ENCODE results near the gene MEX3C. TPM values are rescaled to one million over a fixed set of nuclear protein-coding genes. Genes with fewer than 3 reads are reported as not detected.

The MEX3C gene
- total and polyA plus RNA-seq, 8 donors: 7.2 to 45.2 (median 16.6) TPM

GRCh38 chr18:51196811-51197660 is 445 bp downstream of the MEX3C start:
- Histone ChIP-seq H3K9me3 (no peaks in the 10 kb centered on the region), H3K4me1 (peaks cover 16 to 38% (median 27%) of the 10 kb centered on the region in 4 donors), H3K27me3 (no peaks in the 10 kb centered on the region), H3K4me3 (peak overlapping the region; percentile 77 to 93 (median 92)), H3K27ac (peak overlapping the region; percentile 96 to 100 (median 98)), H3K36me3 (no peaks in the 10 kb centered on the region)
- TF ChIP-seq POLR2AphosphoS5 (IDR thresholded peaks at IDR 0.05) (peak in 2 of 3 donors; percentile 14 to 54), EP300 (IDR thresholded peaks at IDR 0.05) (no peak)
- peak; percentile 61 to 87 for DNase-seq
- intact Hi-C loops (cut with DNase I; ENCODE audit: low total_unique reads): no loop called here
- WGBS, 5 donors: 0 to 1% (median 0%) methylated on average over 31 to 100 of the region's 102 CpGs

- Histone ChIP-seq H3K9me3 (no peaks in the 10 kb centered on the region), H3K4me3 (peak overlapping the region; percentile 77 to 93 (median 92)), H3K36me3 (no peaks in the 10 kb centered on the region), H3K27me3 (no peaks in the 10 kb centered on the region), H3K4me1 (peaks cover 16 to 46% (median 35%) of the 10 kb centered on the region in 4 donors), H3K27ac (peak overlapping the region; percentile 96 to 100 (median 98))
- DNase-seq: peak; percentile 52 to 67
- intact Hi-C loops (cut with DNase I; ENCODE audit: low total_unique reads): no loop called here
- no peak for TF ChIP-seq POLR2A (IDR thresholded peaks at IDR 0.05)
- no peak for TF ChIP-seq EP300 (IDR thresholded peaks at IDR 0.05)
- TF ChIP-seq, protein P1, sequence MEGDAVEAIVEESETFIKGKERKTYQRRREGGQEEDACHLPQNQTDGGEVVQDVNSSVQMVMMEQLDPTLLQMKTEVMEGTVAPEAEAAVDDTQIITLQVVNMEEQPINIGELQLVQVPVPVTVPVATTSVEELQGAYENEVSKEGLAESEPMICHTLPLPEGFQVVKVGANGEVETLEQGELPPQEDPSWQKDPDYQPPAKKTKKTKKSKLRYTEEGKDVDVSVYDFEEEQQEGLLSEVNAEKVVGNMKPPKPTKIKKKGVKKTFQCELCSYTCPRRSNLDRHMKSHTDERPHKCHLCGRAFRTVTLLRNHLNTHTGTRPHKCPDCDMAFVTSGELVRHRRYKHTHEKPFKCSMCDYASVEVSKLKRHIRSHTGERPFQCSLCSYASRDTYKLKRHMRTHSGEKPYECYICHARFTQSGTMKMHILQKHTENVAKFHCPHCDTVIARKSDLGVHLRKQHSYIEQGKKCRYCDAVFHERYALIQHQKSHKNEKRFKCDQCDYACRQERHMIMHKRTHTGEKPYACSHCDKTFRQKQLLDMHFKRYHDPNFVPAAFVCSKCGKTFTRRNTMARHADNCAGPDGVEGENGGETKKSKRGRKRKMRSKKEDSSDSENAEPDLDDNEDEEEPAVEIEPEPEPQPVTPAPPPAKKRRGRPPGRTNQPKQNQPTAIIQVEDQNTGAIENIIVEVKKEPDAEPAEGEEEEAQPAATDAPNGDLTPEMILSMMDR (IDR thresholded peaks at IDR 0.05): no peak
- no peak for TF ChIP-seq POLR2AphosphoS5 (IDR thresholded peaks at IDR 0.05)
- 0% methylated on average over 31 to 66 of the region's 67 CpGs for WGBS, 5 donors
These were observed 1.2 kb downstream of the MEX3C start for GRCh38 chr18:51196118-51196810.

GRCh38 chr18:51195451-51196117 is 1.9 kb downstream of the MEX3C start:
- H3K9me3 ChIP-seq: no peaks in the 10 kb centered on the region
- TF ChIP-seq POLR2A (IDR thresholded peaks at IDR 0.05): no peak
- TF ChIP-seq EP300 (IDR thresholded peaks at IDR 0.05): no peak
- TF ChIP-seq, protein P1 (IDR thresholded peaks at IDR 0.05): no peak
- TF ChIP-seq POLR2AphosphoS5 (IDR thresholded peaks at IDR 0.05): no peak
- intact Hi-C loops (cut with DNase I; ENCODE audit: low total_unique reads): no loop called here
- peaks cover 16 to 53% (median 41%) of the 10 kb centered on the region in 4 donors for H3K4me1 ChIP-seq
- peak overlapping the region; percentile 96 to 100 (median 98) for H3K27ac ChIP-seq
- DNase-seq: peak in 1 of 2 donors; percentile 87
- no peaks in the 10 kb centered on the region for H3K27me3 ChIP-seq
- WGBS, 5 donors: 0 to 2% (median 1%) methylated on average over 13 of the region's 13 CpGs
- H3K4me3 ChIP-seq: peak overlapping the region; percentile 77 to 93 (median 92)
- H3K36me3 ChIP-seq: no peaks in the 10 kb centered on the region

DNA sequence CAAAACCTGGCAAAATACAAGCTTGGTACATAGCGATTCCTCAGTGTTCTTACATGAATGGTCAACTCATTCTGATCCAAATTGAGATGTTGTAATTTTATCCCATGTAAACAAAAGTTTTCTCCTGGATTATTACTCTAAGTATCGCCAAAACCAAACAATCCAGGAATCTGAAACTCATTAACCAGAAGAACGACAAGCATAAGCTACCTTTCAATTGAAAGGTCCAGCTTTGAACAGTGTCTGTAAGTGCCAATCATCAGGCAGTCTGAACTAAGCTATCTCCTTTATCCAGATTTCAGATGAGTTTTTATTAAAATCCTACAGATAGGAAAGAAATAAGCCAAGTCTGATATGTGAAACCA is 2.4 kb downstream of the MEX3C start:
- Histone ChIP-seq H3K4me1 (peaks cover 16 to 58% (median 44%) of the 10 kb centered on the region in 4 donors), H3K9me3 (no peaks in the 10 kb centered on the region), H3K27me3 (no peaks in the 10 kb centered on the region), H3K36me3 (no peaks in the 10 kb centered on the region), H3K27ac (peak overlapping the region in 4 of 5 donors; percentile 96 to 99 (median 98)), H3K4me3 (peak overlapping the region; percentile 77 to 93 (median 92))
- DNase-seq: no peak
- TF ChIP-seq, protein P1 (IDR thresholded peaks at IDR 0.05): no peak
- TF ChIP-seq POLR2AphosphoS5 (IDR thresholded peaks at IDR 0.05): no peak
- no peak for TF ChIP-seq EP300 (IDR thresholded peaks at IDR 0.05)
- TF ChIP-seq POLR2A (IDR thresholded peaks at IDR 0.05): no peak
- WGBS, 5 donors: 6 to 13% (median 9%) methylated on average over 3 of the region's 3 CpGs
- intact Hi-C loops (cut with DNase I; ENCODE audit: low total_unique reads): no loop called here

Measured in stomach (tissue), 9 donors.